ENCODE results near the gene CDH13.
"Not testable (repeated sequence)": the region's sequence is repeated elsewhere in the genome, so short reads cannot be mapped to it uniquely, and the experiment has no call there.

The CDH13 gene

GRCh38 chr16:82926500-82926899 is 299.7 kb downstream of the CDH13 start:
- no peaks in the 10 kb centered on the region for H3K36me3 ChIP-seq (ENCODE audit: insufficient read depth, low read length)
- H3K4me3 ChIP-seq = no peak overlapping the region
- TF ChIP-seq EZH2 (IDR thresholded peaks at IDR 0.05) = no peak
- DNase-seq (ENCODE audit: low read depth, low spot score) = no peak
- no peak overlapping the region for H3K9ac ChIP-seq (ENCODE audit: insufficient read length)
- H3K27ac ChIP-seq = no peak overlapping the region
- no peaks in the 10 kb centered on the region for H3K9me3 ChIP-seq (ENCODE audit: low read depth, low read length)

- H3K4me3 ChIP-seq; H3K36me3 ChIP-seq (ENCODE audit: insufficient read depth, low read length); H3K9me3 ChIP-seq (ENCODE audit: low read depth, low read length); H3K9ac ChIP-seq (ENCODE audit: insufficient read length); DNase-seq (ENCODE audit: low read depth, low spot score); H3K27ac ChIP-seq: not testable (repeated sequence)
Measured at GRCh38 chr16:82933933-82934332, 307.2 kb downstream of the CDH13 start.

- no peak overlapping the region for H3K9ac ChIP-seq (ENCODE audit: insufficient read length)
- no peaks in the 10 kb centered on the region for H3K36me3 ChIP-seq (ENCODE audit: insufficient read depth, low read length)
- no peak for DNase-seq (ENCODE audit: low read depth, low spot score)
- no peak overlapping the region for H3K27ac ChIP-seq
- TF ChIP-seq POLR2AphosphoS5 (IDR thresholded peaks at IDR 0.05; ENCODE audit: borderline replicate concordance, low read depth, low read length) = no peak
- TF ChIP-seq EZH2 (IDR thresholded peaks at IDR 0.05) = no peak
- TF ChIP-seq FOXP2 (optimal IDR thresholded peaks at IDR 0.05; ENCODE audit: control extremely low read depth, extremely low read length, insufficient read depth) = no peak
- no peak overlapping the region for H3K4me3 ChIP-seq
- H3K9me3 ChIP-seq (ENCODE audit: low read depth, low read length) = no peaks in the 10 kb centered on the region
Measured at GRCh38 chr16:82935766-82936165, 309.0 kb downstream of the CDH13 start.

DNA sequence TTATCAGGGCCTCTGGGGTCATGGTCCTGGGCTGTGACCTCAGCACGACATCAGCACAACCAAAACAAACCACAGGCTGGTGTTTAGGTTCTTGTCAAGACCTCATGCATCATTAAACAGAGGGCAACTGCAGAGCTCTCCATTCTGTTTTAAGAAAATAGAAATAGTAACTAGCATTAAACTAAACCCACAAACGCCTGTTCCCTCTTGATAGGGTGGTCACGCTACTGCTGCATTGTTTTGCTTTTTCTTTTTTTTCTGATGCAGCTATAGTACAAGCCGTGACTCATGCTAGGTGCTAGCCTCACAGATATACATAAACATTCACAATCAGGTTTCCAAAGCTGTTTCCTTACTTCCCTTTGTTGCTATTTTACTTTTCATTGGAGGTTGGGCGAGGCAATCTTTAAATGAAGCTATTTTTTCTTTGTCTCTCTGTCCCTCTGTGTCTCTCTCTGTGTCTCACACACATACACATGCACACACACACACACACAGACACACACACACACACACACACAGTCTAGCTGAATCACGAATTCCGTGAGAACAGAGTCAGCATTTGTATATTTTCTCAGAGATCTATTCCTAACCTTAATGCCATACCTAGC is 310.3 kb downstream of the CDH13 start:
- no peak for DNase-seq (ENCODE audit: low read depth, low spot score)
- TF ChIP-seq POLR2AphosphoS5 (IDR thresholded peaks at IDR 0.05; ENCODE audit: borderline replicate concordance, low read depth, low read length) = no peak
- no peak for TF ChIP-seq EZH2 (IDR thresholded peaks at IDR 0.05)
- no peak for TF ChIP-seq FOXP2 (optimal IDR thresholded peaks at IDR 0.05; ENCODE audit: control extremely low read depth, extremely low read length, insufficient read depth)
- H3K9ac ChIP-seq (ENCODE audit: insufficient read length) = no peak overlapping the region

DNA sequence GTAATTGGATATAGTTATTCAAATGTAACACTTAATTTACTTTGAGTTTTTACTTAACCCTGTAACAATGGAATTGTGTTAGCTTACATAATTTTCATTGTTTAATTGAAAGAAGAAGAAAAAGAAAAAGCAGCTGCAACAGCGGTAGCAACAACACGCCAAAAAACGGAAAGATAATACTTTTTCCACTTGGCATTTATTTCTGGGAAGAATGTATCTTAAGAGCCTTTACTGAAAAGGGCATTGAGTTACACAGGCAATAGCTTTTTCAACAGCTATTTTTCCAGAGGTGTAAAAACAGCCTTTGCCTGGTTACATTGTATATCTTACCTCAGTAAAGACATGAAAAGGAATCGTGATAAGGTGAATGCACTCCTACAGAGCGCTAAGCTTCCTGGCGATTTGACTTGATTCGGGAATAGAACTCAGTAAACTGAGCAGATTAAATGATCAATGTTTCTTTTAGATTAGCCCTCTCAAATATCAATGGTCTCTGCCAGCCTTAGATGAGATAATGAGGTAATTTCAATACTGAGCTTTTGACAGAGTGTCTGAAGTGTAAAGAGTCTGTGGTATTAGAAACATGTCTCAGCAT is 311.3 kb downstream of the CDH13 start:
- no peaks in the 10 kb centered on the region for H3K9me3 ChIP-seq (ENCODE audit: low read depth, low read length)
- H3K9ac ChIP-seq (ENCODE audit: insufficient read length) = no peak overlapping the region
- H3K27ac ChIP-seq = no peak overlapping the region
- no peak for TF ChIP-seq EZH2 (IDR thresholded peaks at IDR 0.05)
- TF ChIP-seq POLR2AphosphoS5 (IDR thresholded peaks at IDR 0.05; ENCODE audit: borderline replicate concordance, low read depth, low read length) = no peak
- no peak for TF ChIP-seq FOXP2 (optimal IDR thresholded peaks at IDR 0.05; ENCODE audit: control extremely low read depth, extremely low read length, insufficient read depth)
- no peaks in the 10 kb centered on the region for H3K36me3 ChIP-seq (ENCODE audit: insufficient read depth, low read length)
- no peak overlapping the region for H3K4me3 ChIP-seq
- no peak for DNase-seq (ENCODE audit: low read depth, low spot score)

More for the DNA sequence above, 310.3 kb downstream of the CDH13 start:
- Histone ChIP-seq H3K9me3 (ENCODE audit: low read depth, low read length) (no peaks in the 10 kb centered on the region), H3K36me3 (ENCODE audit: insufficient read depth, low read length) (no peaks in the 10 kb centered on the region), H3K4me3 (no peak overlapping the region), H3K27ac (no peak overlapping the region)

DNA sequence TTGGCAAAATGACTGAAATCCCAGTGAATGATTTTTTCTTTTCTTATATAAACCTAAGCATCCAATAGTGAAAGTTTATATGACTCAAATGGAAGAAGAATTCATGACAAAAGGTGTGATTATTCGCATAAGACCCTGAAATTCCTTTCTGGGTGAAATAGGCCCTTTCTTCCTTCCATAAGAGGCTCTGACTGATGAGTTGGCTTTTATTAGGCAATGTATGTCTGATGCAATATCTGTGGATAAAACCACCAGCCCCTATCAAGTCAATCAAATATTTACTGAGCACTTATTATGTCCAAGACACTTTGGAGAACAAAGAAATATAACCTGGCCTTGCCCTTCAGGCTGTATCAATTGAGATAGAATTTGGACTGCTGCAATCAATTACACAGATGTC is 316.6 kb downstream of the CDH13 start:
- no peaks in the 10 kb centered on the region for H3K9me3 ChIP-seq (ENCODE audit: low read depth, low read length)
- DNase-seq (ENCODE audit: low read depth, low spot score) = no peak
- H3K27ac ChIP-seq = no peak overlapping the region
- TF ChIP-seq EZH2 (IDR thresholded peaks at IDR 0.05) (no peak), FOXP2 (optimal IDR thresholded peaks at IDR 0.05; ENCODE audit: control extremely low read depth, extremely low read length, insufficient read depth) (no peak), POLR2AphosphoS5 (IDR thresholded peaks at IDR 0.05; ENCODE audit: borderline replicate concordance, low read depth, low read length) (no peak)
- no peak overlapping the region for H3K9ac ChIP-seq (ENCODE audit: insufficient read length)
- H3K4me3 ChIP-seq = no peak overlapping the region
- no peaks in the 10 kb centered on the region for H3K36me3 ChIP-seq (ENCODE audit: insufficient read depth, low read length)

GRCh38 chr16:82945420-82946101 is 318.8 kb downstream of the CDH13 start:
- H3K36me3 ChIP-seq (ENCODE audit: insufficient read depth, low read length) = no peaks in the 10 kb centered on the region
- H3K4me3 ChIP-seq = no peak overlapping the region
- no peak overlapping the region for H3K27ac ChIP-seq
- no peaks in the 10 kb centered on the region for H3K9me3 ChIP-seq (ENCODE audit: low read depth, low read length)
- TF ChIP-seq POLR2AphosphoS5 (IDR thresholded peaks at IDR 0.05; ENCODE audit: borderline replicate concordance, low read depth, low read length) = no peak
- TF ChIP-seq FOXP2 (optimal IDR thresholded peaks at IDR 0.05; ENCODE audit: control extremely low read depth, extremely low read length, insufficient read depth) = no peak
- TF ChIP-seq EZH2 (IDR thresholded peaks at IDR 0.05) = no peak
- no peak overlapping the region for H3K9ac ChIP-seq (ENCODE audit: insufficient read length)
- DNase-seq (ENCODE audit: low read depth, low spot score) = no peak

DNA sequence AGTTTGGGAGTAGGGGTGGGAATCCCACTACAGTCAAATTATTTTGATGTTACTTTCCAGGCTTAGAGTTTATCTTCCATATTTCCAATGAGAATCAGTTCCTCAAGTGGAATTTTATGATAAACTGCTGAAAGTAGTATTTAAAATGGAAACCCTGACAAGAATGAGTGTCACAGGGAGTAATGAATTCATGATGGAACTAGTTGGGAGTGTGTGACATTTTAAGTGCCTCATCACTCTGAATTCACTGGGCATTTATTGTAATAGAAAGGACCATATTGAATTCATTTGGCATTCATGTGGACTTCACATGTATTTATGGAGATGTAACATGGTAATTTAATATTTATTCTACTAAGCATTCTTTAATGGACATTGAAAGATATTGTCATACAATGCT is 320.9 kb downstream of the CDH13 start:
- H3K4me3 ChIP-seq = no peak overlapping the region
- no peaks in the 10 kb centered on the region for H3K9me3 ChIP-seq (ENCODE audit: low read depth, low read length)
- no peaks in the 10 kb centered on the region for H3K36me3 ChIP-seq (ENCODE audit: insufficient read depth, low read length)
- H3K9ac ChIP-seq (ENCODE audit: insufficient read length) = no peak overlapping the region
- H3K27ac ChIP-seq = no peak overlapping the region
- no peak for DNase-seq (ENCODE audit: low read depth, low spot score)
- TF ChIP-seq EZH2 (IDR thresholded peaks at IDR 0.05) = no peak
- TF ChIP-seq FOXP2 (optimal IDR thresholded peaks at IDR 0.05; ENCODE audit: control extremely low read depth, extremely low read length, insufficient read depth) = no peak
- TF ChIP-seq POLR2AphosphoS5 (IDR thresholded peaks at IDR 0.05; ENCODE audit: borderline replicate concordance, low read depth, low read length) = no peak

DNA sequence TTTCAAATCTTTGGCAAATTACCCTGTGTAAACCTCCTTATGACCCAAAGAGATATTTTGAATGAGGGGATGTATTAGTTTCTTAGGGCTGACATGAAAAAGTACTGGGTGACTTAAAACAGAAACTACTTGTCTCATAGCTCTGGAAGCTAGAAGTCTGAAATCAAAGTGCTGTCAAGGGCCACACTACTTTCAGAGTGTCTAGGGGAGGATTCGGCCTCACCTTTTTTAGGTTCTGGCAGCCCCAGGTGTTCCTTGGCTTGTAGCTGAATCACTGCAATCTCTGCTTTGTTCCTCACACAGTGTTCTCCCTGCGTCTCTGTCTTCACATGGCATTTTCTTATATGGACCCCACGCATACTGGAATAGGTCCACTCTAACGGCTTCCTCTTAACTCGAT is 322.2 kb downstream of the CDH13 start:
- H3K4me3 ChIP-seq = no peak overlapping the region
- DNase-seq (ENCODE audit: low read depth, low spot score) = no peak
- no peak overlapping the region for H3K9ac ChIP-seq (ENCODE audit: insufficient read length)
- no peaks in the 10 kb centered on the region for H3K9me3 ChIP-seq (ENCODE audit: low read depth, low read length)
- TF ChIP-seq EZH2 (IDR thresholded peaks at IDR 0.05) = no peak
- no peak for TF ChIP-seq FOXP2 (optimal IDR thresholded peaks at IDR 0.05; ENCODE audit: control extremely low read depth, extremely low read length, insufficient read depth)
- TF ChIP-seq POLR2AphosphoS5 (IDR thresholded peaks at IDR 0.05; ENCODE audit: borderline replicate concordance, low read depth, low read length) = no peak
- H3K27ac ChIP-seq = no peak overlapping the region
- no peaks in the 10 kb centered on the region for H3K36me3 ChIP-seq (ENCODE audit: insufficient read depth, low read length)

Measured in SK-N-MC (cell line).